Brain microvascular endothelial cell (primary cell): Measurements from ENCODE around the gene CYP8B1.
A peak's percentile ranks its signal among the peaks of the same experiment; 100 is the strongest.

Source experiments
- DNase-seq: peaks from one replicate; pipeline ENCODE4 v3.0.0-alpha.2; 2020
- H3K27ac ChIP-seq: fragments of 250-450 bp; sonication (Bioruptor Pico); 2 replicates; pipeline ENCODE4 v1.5.1; 2020; ENCODE audit warnings: mild to moderate bottlenecking, moderate library complexity
- H3K27me3 ChIP-seq: fragments of 250-450 bp; sonication (Bioruptor Pico); replicated peaks from 2 replicates; pipeline ENCODE4 v1.5.1; 2020; ENCODE audit warnings: mild to moderate bottlenecking
- H3K36me3 ChIP-seq: fragments of 250-450 bp; sonication (Bioruptor Pico); replicated peaks from 2 replicates; pipeline ENCODE4 v1.5.1; 2020; ENCODE audit warnings: mild to moderate bottlenecking
- H3K4me3 ChIP-seq: 2 replicates; pipeline ENCODE4 v1.5.1; 2011; ENCODE audit warnings: low read depth, mild to moderate bottlenecking, control low read depth, low read length, moderate library complexity
- in situ Hi-C: cut with HindIII; loops from 2 replicates; pipeline ENCODE4 v1.10.0; 2017; ENCODE audit warnings: low sequenced_read_pairs, low pct_ligation_motif_present
- TF ChIP-seq, protein P1 (sequence below): IDR thresholded peaks from 2 replicates; pipeline ENCODE4 v1.5.1; 2011; ENCODE audit warnings: low read depth, mild to moderate bottlenecking, moderate library complexity, low read length, control low read depth, inconsistent platforms; ENCODE audit errors: missing control alignments

The CYP8B1 gene

DNA sequence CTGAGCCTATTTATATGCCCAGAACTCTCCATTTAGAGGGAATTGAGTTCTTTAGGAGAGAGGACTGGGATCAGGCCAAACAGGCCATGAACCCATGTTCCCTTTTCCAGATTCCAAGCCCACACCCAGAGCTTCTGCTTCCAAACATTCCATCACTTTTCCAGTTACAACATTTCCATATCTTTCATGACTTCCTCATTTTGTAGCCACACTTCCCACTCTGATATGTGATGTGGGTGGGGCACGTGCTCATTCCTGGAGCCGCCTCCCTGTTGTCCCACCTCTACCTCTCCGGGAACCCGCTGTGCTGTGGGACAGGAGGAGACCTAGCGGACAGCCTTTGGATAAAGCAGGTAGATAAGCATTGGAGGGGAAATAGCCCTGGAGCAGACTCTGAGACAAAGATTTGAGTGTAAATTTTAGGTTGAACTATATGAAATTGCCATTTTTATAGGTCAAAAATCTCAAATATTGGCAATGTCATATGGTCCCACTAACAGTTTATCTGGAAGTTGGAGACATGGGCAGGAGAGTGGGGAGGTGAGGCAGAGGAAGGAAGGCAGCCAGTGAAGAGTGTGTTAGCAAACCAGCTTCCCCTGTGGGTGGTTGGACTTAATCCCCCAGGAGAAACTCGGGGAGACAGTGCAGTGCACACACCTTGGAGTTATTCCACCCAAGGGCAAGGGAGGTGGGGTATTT, 31.8 kb downstream of the CYP8B1 start:
- no peak overlapping the region for H3K27ac ChIP-seq
- no peaks in the 10 kb centered on the region for H3K36me3 ChIP-seq
- no peaks in the 10 kb centered on the region for H3K27me3 ChIP-seq
- no peak for DNase-seq
- H3K4me3 ChIP-seq: no peak overlapping the region
- TF ChIP-seq, protein P1, sequence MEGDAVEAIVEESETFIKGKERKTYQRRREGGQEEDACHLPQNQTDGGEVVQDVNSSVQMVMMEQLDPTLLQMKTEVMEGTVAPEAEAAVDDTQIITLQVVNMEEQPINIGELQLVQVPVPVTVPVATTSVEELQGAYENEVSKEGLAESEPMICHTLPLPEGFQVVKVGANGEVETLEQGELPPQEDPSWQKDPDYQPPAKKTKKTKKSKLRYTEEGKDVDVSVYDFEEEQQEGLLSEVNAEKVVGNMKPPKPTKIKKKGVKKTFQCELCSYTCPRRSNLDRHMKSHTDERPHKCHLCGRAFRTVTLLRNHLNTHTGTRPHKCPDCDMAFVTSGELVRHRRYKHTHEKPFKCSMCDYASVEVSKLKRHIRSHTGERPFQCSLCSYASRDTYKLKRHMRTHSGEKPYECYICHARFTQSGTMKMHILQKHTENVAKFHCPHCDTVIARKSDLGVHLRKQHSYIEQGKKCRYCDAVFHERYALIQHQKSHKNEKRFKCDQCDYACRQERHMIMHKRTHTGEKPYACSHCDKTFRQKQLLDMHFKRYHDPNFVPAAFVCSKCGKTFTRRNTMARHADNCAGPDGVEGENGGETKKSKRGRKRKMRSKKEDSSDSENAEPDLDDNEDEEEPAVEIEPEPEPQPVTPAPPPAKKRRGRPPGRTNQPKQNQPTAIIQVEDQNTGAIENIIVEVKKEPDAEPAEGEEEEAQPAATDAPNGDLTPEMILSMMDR: no peak
- in situ Hi-C loops: no loop called here

DNA sequence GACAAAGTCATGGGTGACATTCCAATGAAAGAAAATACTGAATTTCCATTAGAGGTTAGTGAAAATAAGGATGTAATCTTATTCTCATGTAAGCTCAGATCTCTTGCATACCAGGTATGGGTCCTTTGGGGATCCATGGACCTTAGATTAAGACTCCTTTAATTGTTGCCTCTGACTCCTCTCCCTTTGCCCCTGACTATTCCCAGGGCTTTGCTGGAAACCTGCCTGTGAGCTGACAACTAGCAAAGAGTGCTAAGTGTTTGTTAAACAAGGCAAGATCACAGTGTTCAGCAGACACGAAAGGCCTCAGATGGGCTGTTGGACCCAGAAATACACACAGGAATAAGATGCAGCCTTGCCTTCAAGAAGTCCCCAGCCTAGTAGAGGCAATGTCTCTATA, 34.3 kb downstream of the CYP8B1 start:
- H3K36me3 ChIP-seq: no peaks in the 10 kb centered on the region
- H3K27ac ChIP-seq: no peak overlapping the region
- in situ Hi-C loops: no loop called here
- DNase-seq: no peak
- no peaks in the 10 kb centered on the region for H3K27me3 ChIP-seq
- TF ChIP-seq, protein P1: no peak
- H3K4me3 ChIP-seq: no peak overlapping the region

DNA sequence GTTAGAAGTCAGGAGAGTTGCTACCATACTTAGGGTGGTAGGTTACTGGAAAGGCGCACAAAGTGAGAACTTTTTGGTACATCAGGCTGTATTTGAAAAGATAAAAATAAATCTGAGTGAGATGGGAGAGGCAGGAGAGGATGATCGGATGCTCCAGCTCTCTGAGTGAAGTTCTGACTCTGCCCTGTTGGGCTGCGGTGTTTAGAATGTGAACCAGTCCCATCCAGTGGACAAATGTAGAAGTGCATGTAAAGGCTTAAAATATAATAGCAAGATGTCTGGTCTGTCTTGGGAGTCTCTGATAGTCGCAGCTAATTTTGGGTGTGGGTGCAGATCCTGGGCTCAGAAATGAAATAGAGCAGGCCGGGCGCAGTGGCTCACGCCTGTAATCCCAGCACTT, 36.1 kb downstream of the CYP8B1 start:
- in situ Hi-C loops: no loop called here
- Histone ChIP-seq H3K36me3 (no peaks in the 10 kb centered on the region), H3K27me3 (no peaks in the 10 kb centered on the region), H3K27ac (no peak overlapping the region), H3K4me3 (no peak overlapping the region)
- TF ChIP-seq, protein P1: peak; percentile 80
- peak; percentile 67 for DNase-seq

DNA sequence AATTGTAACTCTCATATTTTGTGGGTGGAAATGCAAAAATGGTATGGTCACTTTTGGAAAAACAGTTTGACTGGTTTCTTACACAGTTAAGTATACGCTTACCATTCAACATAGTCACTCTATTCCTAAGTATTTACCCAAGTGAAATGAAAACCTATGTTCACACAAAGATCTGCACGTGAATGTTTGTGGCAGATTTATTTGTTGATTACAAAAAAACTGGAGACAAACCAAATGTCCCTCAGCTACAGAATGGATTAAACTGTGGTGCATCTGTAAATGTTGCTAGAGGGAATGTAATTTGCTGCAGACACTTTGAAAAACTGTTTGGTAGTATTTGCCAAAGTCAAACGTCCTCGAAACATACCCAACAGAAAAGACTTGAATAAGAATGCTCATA, 37.1 kb downstream of the CYP8B1 start:
- H3K36me3 ChIP-seq: no peaks in the 10 kb centered on the region
- TF ChIP-seq, protein P1: no peak
- H3K27me3 ChIP-seq: no peaks in the 10 kb centered on the region
- no peak overlapping the region for H3K27ac ChIP-seq
- DNase-seq: no peak
- in situ Hi-C loops: no loop called here
- no peak overlapping the region for H3K4me3 ChIP-seq

DNA sequence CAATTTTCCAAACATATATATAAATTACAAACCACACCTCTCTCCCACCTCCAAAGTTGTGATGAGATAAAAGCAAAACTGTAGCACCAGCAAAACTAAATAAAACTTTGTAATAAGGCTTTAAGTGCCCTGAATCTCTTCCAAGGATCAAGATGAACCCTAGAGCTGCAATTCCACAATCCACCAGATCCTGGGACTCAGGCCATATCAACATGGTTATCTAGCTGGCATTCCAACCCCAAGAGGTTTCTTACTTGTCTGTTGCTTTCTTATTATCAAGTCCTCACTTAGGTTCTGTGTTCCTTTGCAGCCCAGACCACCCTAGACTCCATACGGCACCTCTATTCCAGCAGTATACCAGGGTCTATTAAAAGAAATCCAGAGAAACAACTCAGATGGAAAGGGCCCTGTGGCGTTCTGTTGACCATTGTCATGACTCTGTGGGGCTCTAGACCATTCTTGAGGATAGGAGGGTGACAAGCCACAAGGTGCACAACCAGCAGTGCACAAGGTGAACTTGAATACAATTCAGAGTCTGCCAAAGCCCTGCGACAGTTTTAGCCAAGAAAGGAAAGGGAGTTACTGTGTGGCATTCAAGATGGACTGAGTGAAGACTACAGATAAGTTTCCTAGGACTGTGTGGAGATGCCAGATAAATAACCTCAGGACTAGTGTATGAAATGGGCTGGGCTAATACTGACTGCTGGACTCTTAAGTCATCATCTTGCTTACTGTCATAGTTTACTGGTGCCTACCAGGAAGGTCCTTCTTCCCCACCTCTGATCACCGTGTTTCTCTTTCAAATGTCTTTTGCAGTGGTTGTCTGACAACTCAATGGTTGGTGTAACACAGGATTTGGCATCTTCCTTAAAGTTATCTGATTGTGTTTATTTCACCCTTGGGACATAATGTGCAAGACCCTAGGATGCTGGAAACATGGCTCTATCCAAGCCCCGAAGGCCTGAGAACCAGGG, 39.2 kb downstream of the CYP8B1 start:
- H3K27me3 ChIP-seq: no peaks in the 10 kb centered on the region
- H3K27ac ChIP-seq: no peak overlapping the region
- no peaks in the 10 kb centered on the region for H3K36me3 ChIP-seq
- in situ Hi-C loops: no loop called here
- TF ChIP-seq, protein P1: peak; percentile 14
- no peak overlapping the region for H3K4me3 ChIP-seq
- no peak for DNase-seq
